Neural progenitor cell (in vitro differentiated cells): ENCODE data around the gene PLEKHG2.

Experiments
- EZH2 ChIP-seq: fragments of 200-600 bp; sonication (generic); IDR thresholded peaks from 2 replicates; pipeline ENCODE4 v1.6.1; 2017; ENCODE audit warnings: antibody characterized with exemption, mild to moderate bottlenecking, moderate library complexity
- EZH2phosphoT487 ChIP-seq: fragments of 200-600 bp; sonication (generic); IDR thresholded peaks from 2 replicates; pipeline ENCODE4 v1.6.1; 2017; ENCODE audit warnings: antibody characterized with exemption
- TF ChIP-seq, protein P1 (sequence below): fragments of 200-600 bp; sonication (generic); IDR thresholded peaks from 2 replicates; pipeline ENCODE4 v1.5.1; 2017; ENCODE audit warnings: antibody characterized with exemption, mild to moderate bottlenecking

DNA sequence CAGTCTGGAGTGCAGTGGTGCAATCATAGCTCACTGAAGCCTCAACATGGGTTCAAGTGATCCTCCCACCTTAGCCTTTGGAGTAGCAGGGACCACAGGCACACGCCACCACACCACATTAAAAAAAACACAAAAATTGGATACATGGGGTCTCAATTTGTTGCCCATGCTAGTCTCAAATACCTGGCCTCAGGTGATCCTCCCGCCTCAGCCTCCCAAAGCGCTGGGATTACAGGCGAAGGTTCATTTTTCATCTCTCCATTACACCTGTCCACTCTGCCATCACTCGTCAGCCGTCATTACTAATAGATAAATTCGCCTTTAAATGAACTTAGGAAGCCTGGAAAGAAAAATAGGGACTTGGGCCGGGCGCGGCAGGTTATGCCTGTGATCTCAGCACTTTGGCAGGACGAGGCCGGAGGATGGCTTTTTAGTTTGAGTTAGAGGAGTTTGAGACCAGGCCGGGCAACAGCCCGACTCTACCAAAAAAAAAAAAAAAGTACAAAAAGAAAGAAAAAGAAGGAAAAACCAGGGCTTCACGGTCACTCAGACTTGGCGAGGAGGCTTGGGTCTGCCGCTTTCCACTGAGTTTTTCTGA lies 32.2 kb downstream of the PLEKHG2 start:
- TF ChIP-seq, protein P1, sequence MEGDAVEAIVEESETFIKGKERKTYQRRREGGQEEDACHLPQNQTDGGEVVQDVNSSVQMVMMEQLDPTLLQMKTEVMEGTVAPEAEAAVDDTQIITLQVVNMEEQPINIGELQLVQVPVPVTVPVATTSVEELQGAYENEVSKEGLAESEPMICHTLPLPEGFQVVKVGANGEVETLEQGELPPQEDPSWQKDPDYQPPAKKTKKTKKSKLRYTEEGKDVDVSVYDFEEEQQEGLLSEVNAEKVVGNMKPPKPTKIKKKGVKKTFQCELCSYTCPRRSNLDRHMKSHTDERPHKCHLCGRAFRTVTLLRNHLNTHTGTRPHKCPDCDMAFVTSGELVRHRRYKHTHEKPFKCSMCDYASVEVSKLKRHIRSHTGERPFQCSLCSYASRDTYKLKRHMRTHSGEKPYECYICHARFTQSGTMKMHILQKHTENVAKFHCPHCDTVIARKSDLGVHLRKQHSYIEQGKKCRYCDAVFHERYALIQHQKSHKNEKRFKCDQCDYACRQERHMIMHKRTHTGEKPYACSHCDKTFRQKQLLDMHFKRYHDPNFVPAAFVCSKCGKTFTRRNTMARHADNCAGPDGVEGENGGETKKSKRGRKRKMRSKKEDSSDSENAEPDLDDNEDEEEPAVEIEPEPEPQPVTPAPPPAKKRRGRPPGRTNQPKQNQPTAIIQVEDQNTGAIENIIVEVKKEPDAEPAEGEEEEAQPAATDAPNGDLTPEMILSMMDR, result no peak
- no peak for TF ChIP-seq EZH2
- TF ChIP-seq EZH2phosphoT487, result no peak
